SH-SY5Y (cell line): ENCODE results near the gene BPIFB1.

Experiments
- GATA2 ChIP-seq: IDR thresholded peaks from 2 replicates; pipeline ENCODE4 v1.6.1; 2011; ENCODE audit warnings: mild to moderate bottlenecking, low read depth, low read length
- GATA3 ChIP-seq: IDR thresholded peaks from 2 replicates; pipeline ENCODE4 v1.6.1; 2011; ENCODE audit warnings: low read depth, mild to moderate bottlenecking, low read length, moderate library complexity

DNA sequence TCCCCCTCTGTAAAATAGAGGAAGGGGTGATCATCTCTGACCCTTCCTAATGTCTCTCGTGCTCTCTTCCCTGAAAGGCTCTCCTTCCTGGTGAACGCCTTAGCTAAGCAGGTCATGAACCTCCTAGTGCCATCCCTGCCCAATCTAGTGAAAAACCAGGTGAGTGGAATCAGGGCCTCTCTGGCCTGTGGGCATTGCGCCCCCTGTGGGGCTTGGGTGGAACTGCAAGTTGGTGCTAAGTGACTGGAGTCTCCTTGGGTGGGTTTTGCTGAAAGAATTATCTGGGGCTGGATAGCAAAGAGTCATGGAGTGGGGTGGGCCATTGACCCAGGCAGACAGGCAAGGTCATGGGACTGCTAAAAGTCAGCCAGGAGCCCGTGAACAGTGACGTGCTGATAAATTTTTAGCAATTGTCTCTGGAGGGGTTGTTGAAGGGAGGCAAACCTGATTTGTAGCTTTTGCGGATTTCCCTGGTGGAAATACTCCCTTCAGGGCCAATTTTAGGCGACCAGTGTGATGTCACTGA, 8.9 kb downstream of the BPIFB1 start:
- no peak for TF ChIP-seq GATA3
- no peak for TF ChIP-seq GATA2
